Right renal cortex interstitium (tissue), 3 donors: ENCODE data around the gene PPM1L. TPM values are rescaled to one million over a fixed set of nuclear protein-coding genes. Genes with fewer than 3 reads are reported as not detected.

Experiments
- DNase-seq, 3 donors: peaks; one replicate each; pipeline ENCODE4 v3.0.0-alpha.2; 2013; ENCODE audit warnings: low read depth in 3 of 3, low spot score in 2 of 3
- polyA plus RNA-seq, 3 donors: library from polyadenylated mRNA; unstranded; fragments of 120-200 nt; gene quantifications; one replicate each; pipeline ENCODE4 v1.2.1, GENCODE V29; 2013; ENCODE audit not compliant: insufficient read length in 3 of 3

The PPM1L gene
- polyA plus RNA-seq, 3 donors = 6.3 to 8.2 (median 8.0) TPM

DNA sequence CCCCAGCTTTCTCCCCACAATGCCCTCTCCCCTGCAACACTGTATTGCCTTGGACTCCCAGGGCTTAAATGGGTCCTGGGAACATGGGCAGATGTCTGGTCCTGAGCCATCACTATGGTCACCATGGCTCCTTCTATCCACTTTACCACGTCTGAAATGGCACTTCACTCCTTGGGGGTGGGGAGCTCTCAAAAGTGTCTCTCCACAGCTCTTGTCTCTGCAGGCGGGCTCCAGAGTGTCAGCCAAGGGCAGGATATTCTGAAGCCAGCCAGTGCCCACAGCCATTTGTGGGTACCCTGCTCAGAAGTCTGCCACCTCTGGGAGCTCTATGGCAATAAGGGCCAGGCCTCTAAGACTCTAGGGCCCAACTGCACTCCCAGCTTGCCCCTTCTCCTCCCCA is 163.9 kb downstream of the PPM1L start:
- DNase-seq = no peak

DNA sequence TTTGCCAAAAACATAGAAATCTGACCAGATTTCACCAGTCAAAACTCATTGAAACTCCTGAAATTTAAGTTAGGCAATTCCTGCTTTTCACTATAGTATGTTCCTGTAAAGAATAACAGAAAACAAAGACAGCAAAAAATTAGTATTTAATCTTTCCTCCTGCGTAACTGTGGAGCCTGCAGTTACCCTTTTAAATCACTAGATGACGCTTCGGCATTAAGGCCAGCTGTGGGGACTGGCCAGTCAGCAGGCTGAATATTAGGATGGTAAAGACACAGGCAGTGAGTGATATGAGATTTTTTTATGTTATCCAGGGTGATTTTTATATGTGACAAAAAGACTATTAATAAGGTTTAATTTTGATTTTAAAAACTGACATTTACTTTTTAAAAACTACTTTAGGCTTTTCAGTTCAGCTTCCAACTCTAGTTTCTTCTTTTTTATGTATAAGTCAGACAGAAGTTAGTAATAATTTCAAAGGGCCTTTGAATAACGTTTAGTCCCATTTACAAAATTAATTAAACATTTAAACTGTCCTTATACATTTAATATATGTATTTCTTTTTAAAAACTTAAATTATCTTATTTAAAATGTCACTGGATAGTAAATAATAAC is 165.1 kb downstream of the PPM1L start:
- DNase-seq = peak in 1 of 3 donors; percentile 13

DNA sequence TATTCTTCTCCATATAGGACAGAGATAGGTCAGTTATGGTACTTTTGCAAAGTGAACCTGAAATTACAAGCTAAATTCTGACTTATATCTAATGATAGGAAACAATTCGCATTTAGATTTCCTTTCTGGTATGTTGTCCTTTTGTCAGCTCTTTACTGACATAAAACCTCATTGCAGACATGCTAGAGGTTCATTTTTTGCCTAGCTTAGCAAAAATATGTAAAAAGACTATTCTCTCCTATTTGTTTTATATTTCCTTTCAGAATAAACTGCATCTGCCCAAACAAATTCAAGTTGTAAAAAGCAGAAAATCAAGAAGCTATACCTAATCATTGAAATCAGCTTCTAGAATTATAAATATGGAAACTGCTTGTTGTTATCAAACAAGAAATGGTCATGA is 168.7 kb downstream of the PPM1L start:
- no peak for DNase-seq

DNA sequence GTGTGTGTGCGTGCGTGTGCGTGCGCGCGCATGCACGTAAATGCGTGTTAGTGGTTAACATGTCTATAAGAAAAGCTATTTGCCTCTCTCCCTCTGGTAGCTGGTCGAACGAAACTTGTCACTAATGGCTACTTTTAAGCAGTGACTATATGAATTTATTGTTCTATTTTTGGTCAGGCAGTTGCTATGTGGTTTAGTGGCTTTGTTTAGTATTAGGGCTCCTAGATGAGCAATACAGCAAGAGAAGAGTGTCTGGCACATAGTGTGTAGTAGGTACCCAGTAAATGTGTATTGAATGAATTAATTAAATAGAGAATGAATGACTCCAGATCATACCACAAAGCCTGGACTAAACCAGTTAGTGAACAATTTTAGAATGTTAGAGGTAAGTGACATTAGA is 171.6 kb downstream of the PPM1L start:
- DNase-seq = no peak

DNA sequence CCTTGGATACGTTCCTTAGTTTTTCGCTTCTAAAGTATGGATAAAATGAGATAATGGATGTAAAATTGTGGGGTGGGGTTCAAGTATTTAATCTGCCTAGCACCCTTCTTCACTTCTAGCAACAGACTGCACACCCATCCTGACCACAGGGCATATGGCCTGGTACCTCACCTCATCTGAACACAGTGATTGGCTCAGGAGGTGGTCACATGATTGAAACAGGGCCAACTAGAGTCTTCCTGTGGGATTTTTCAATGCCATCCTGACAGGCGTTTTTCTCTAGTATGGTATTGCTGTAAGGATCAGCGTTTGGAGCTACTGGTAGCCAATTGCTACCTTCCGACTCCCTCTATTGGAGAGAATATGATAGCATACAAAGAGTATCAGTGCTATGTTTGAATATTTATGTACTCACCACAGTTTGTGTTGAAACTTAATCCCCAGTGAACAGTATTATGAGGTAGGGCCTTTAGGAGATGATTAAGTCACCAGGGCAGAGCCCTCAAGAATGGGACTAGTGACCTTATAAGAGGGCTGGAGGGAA is 172.2 kb downstream of the PPM1L start:
- no peak for DNase-seq

DNA sequence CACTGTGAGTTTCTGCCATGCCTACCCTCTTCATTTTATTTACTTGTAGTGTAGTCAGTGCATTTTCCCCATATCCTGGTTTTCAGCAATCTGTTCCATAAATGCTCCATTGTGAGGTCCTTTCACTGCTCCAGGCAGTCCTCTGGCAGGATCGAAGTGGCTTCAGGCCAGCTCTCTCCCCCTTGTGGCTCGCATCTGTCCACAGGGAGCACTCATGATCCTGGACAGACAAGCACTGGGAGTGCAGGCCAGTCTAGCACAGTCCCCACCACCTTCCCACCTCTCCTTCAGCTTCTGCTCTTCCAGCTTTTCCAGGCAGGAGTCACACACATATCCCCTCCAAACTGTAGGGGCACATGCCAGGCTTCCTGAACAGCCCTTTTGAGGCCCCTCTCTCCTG is 173.6 kb downstream of the PPM1L start:
- DNase-seq = no peak

DNA sequence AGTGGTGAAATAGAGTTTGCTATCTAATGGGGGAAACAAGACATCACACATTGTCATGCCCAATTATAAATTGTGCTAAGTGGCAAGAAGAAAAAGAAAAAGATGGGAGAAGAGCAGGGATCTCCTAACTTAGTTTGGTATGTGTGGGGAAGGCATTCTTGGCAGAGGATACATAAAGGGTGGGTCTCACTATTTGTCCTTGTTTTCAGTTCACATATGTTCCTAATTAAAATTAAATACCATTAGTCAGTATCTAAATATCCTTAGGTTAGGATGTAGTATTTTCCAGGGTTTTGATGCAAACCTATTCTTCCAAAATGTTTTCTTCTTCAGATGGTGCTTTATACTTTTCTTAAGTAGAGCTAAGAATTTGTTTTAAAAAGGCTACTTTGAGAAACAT is 175.4 kb downstream of the PPM1L start:
- no peak for DNase-seq

DNA sequence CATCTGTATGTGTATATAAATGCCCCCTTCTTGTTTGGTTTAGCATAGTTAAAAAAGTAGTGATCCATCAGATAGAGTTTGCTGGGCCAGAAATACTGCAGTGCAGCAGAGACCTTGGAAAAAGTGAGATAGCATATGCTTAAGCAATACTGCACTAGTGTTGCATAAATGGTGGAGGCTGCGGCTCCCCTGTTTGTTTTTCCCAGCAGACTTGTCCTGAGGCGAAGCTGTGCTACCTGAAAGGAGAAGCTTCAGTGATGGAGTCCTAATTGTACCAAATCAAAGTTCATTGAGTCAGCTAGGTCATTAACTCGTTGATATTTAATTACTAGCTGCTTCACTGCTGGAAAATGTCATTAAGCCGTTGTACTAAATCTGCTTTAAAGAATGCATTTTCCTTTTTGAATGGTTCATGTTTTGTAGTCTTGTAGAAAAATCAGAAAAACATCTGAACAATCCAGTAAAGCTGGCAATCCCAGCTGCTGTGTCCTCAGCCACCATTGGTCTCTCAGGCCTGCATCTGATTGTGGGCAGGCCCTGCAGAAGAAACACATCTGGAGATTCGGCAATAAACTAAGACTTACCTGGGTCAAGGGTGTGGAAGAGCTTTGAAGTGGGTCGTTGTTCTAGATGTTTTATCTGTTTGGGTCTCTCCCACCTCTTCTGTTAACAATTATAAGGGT is 179.5 kb downstream of the PPM1L start:
- DNase-seq = no peak

DNA sequence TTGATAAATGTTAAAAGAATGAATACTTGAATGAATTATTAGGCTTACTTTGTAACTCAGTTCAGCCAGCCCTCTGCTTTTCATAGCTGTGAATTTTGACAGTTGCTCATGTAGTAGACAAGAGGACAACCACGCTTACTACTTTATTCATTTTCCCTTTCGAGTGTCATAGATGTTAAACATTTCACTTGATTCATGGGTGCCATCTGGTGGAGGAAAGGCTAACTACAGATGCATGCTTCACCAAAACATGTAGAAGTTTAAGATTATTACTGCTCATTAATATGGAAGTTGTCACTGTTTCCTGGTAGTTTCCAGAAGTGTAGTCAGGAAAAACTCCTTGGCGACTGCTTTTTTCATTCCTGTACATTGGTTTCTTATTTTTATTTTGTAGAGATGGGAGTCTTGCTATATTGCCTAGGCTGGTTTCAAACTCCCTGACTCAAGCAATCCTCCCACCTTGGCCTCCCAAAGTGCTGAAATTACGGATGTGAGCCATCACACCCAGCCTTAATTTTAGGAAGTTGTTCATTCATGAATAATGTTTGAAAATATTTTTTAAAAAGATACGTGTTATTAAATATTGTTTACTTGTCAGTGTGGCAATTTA is 186.0 kb downstream of the PPM1L start:
- DNase-seq = peak; percentile 42 to 65 (median 56)

DNA sequence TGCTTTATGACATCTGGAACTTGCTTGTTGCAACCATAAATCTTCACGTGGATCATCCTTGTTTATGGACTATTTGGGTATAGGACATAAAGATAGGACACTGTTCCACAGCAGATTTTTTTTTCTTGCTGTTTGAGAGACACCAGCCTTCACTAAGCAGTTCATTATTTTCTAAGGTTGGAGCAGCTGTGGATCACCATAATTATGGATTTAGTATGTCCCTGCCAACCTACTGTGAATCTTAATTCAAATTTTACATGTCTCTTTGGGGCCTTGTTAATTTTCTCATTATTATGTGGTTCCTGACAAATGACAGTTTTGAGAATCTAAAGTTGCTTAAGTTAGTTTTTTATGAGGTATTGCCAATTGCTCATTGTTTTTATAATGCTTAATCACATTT is 188.0 kb downstream of the PPM1L start:
- DNase-seq = no peak

DNA sequence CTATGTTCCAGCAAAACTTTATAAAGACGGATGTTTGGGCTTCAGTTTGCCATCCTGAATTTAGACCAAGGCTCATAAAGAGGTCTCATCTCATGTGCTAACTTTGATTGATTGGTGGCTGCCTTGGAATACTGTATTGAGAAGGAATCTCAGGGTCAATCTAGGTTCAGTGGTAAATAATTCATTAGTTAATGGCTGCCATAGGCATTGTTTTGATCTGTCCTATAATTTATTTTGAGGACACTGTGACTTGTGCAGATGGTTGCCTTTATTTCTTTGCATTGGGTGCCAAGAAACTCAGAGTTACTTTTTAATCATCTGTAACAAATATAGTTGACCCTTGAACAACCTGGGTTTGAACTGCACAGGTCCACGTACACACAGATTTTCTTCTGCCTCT is 189.3 kb downstream of the PPM1L start:
- DNase-seq = no peak

DNA sequence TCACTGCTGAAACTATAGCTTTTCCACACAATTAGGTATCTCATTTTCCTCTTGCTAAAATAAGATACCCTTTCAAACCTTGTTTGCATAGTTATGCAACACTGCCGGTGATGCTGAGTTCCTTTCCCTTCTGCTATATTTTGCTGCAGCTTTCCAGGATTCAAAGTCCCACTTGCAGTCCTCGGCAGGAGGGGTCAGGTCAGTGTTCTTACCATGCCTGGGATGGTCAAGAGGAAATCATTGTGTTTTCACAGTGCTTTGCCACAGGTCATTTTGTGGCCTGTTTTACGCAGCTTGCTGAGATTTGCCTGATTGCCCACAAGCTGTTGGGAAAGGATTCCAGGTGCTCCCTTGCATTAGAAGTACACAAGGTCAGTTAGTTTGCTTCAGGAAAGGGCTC is 192.2 kb downstream of the PPM1L start:
- no peak for DNase-seq

DNA sequence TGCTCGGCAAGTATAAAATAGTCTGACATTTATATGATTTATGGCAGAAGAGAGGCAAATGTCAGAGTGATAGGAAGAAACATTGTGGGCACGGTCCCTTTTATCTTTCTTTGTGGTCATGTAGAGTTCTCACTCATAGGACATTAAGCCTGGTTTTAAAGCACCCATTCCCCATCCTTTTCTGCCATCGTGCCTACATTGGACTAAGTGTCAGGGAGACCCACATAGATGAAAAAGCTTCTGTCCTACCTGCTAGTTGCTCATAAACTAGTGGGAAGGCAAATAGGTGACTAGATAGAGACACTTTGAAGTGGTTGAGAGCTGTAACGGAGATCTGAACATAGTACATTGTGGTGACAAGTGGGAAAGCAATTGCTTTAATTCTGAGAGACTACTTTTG is 193.4 kb downstream of the PPM1L start:
- DNase-seq = no peak

DNA sequence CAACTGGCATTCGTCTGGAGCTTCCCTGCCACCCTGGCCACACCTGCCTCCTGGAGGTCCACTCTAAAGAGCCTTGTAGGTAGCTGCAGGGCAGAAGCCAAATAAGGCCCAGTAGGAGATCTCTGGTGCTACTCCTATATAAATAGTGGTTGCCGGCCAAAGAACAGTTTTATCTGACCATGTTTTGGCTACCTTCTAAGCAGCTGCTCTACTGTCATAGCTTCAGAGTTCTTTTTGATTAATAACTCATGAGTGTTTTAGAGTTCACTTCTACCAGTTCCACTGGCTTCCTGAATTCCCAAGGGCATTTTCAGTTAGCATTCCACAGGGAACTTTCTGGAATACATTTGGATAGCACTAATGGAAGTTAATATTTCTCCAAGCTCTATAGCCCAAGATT is 194.5 kb downstream of the PPM1L start:
- DNase-seq = no peak

DNA sequence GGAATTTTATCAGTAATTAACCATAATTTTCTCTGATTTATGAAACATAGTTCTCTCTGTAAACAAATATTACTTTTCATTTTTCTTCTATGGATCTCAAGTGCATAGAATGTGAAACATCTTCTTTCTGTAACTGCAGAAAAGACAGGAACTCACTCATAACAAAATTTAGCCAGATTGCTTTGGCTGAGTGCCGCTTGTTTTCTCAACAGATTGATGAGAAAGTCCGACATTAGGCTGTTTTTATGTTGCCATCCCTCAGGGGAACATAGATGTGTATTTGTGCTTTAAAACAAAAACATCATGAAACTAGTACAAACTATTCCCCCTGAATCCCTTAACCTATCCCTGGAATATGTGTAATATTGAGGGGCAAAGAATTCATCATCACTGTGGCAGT is 194.9 kb downstream of the PPM1L start:
- DNase-seq = no peak

DNA sequence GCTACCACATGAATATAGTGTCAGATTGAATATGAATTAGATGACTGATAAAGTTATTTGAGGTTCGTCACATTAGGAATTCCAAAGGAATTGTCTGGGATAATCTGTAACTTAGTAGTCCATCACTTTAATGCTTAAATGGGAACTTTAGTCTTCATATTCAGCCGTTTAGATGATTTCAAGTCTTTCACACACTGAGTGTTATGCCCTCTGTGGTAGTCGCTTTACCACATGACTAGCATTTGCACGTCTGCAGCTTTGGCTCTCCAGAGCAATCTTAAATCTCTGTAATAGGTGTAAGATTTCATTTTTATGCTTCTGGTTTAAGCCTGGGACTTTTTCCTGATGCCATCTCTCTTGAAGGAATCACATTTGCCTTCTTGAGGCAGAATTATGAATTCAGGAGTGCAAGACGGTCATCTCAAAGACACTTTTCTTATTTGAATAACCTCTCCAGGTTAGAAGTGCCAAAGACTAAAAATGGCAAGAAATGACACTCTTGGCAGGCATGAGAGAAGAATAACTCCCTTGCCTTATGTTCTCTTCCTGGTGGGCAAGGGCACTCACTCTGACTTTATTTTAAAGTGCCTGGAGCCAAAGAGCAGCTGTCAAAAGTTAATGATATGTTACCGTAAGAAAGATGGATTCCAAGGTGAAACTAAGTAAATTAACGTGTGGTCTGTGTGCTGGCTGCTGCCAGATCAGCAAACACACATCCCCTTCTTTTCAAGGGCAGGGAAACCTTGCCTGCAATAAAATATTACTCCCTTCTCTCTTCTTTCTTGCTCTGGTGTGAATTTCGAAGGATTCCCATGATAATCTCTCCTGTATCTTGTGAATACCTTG is 195.8 kb downstream of the PPM1L start:
- no peak for DNase-seq

DNA sequence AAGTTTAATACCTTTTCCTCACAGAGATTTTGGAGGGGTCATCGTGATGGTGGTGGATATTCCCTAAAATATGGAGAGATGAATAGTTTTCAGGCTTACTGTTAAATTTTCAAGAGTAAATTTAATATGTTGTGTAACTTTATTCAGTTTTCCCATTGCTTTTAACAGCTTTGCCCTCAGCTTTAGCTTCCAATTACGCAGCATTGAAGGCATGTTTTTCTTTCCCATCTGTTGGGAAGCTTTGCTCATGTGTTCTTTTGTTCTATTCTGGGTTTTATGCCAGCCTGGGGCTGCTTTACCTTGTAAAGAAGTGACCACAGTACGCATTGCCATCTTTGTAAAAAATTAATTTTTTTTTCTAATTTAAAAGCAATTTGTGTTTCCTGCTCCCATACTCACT is 197.7 kb downstream of the PPM1L start:
- DNase-seq = no peak

DNA sequence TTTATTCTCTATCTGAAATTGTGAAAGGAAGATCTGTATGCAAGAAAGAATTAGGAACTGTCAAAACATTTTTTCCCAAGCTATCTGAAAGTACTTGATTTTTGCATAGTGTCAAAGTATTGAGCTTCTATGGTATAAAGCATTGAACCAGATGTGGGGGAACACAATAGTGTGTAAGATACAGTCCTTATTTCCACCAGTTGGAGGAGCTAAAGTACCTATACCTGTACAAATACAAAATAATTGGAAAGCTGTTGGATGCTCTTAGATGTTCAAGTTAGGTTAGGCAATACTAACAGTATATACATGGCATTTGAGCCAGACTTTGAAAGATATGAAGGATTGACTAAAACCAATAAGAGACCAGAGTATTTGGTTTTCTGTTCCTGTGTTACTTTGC is 200.8 kb downstream of the PPM1L start:
- no peak for DNase-seq

DNA sequence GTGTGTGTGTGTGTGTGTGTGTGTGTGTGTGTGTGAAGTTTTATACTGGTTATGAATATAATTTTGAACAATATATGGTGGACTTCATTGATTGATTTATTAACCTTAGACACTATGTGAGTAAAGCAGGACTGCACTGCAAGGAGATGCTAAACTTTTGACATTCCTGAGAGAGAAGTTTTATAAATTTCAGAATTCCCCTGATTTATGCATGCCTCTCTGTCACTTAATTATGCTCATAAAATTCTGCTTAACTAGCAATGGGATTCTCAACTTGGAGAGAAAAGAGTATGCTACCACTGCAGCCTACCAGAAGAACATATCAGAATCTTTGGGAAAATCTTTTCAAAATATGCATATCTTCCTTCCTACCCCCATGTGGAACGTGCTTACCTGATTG is 204.5 kb downstream of the PPM1L start:
- DNase-seq = no peak

DNA sequence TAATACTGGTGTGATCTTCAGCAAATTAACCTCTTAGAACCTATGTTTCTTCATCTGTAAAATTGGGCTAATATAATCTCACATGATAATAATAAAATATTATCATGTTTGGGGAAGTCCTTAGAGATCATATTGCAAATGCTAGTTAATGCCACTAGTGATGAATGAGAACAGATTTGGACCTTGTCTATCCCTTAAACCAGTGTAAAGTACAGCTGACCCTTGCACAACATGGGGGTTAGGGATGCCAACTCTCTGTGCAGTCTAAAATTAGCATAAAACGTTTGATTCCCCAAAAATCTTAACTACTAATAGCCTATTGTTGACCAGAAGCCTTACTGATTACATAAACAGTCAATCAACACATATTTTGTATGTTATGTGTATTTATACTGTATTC is 207.9 kb downstream of the PPM1L start:
- DNase-seq = no peak

DNA sequence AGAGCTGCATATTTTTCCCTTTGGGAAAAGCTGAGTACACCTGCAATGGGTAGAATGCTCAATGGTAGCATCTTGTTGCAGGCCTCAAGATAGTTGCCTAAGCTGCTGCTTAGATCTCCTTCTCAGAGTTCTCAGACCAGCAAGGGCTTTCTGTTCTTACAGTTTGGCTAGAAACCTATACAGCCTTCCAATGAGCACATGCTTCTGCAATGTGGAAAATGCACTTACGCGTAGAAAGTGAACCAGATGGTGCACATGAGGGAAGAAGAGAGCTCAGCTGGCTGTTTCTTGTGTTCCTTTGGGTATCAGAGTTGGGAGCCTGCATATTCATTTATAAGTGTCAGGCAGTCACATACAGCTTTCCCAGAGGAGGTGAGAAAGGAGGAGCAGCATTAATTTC is 212.7 kb downstream of the PPM1L start:
- DNase-seq = no peak
